Measurements from ENCODE around the gene ESAM.

GRCh38 chr11:124757320-124757719 is 4.8 kb downstream of the ESAM start:
- no peak for TF ChIP-seq CTCF (IDR thresholded peaks at IDR 0.05; ENCODE audit: low read depth, low read length)
- no peak for TF ChIP-seq POLR2A (IDR thresholded peaks at IDR 0.05; ENCODE audit: extremely low read depth, insufficient read length)
